ENCODE measurements around the gene TNNT2. TPM values are rescaled to one million over a fixed set of nuclear protein-coding genes. Genes with fewer than 3 reads are reported as not detected.

Gene TNNT2
- 0.39 TPM in 1 of 5 replicates, not detected in the others for total RNA-seq (2022; extraction: Qiagen RNA extraction)

DNA sequence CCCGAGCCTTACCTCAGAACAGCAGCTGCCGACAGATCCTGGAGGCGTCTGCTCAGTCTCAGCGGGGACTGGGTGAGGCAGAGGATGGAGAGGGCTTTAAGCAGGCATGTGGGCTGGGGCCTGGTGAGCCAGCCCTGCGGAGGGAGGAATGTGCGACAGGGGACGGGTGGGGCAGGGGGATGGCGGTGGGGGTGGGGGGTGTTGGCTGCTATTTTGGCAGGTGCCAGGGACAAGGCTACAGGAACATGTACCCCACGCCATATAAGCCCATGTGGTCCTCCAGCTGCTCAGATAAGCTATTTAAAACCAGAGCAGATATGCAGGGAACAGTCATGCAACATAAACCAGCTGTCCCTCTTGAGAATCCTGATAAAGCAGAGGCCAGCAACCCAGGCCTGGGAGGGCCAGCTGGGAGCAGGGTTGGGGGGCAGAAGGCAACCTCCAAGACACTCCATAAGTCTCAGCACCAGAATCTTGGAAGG lies at the start of gene TNNT2:
TSS of gene TNNT2 (minus strand) at position 70 of the 482 bp plus-strand sequence. CDS start 4,426 bp downstream, outside the sequence.

DNA sequence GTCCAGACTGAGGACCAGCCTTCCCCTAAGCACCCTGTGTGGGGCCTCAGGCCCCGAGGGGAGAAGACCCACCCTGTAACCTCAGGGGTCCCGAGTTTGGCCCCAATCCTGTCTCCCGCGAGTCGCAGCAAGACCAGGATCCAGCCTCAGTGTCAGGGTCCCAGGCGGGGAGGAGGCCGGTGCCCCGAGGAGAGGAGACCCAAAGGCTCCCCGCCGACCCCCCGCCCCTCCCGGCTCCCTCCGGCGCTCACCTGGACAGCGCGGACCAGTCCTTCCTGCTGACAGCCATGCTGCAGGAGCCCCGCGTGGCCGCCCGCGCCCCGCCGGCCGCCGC lies 21.5 kb upstream of the TNNT2 start, which contains the start of gene LAD1:
TSS of gene LAD1 (minus strand) at position 307 of the 334 bp plus-strand sequence. CDS start at position 289, 18 bp downstream.

Other genes starting within 250 kb of the TNNT2 start
- gene TMEM9, start 223.2 kb downstream of the TNNT2 start, total RNA-seq (2022; extraction: Qiagen RNA extraction), result 77.1 to 91.6 TPM (median 86.5 TPM) in 5 replicates
- 0.41 to 0.71 TPM (median 0.56 TPM) in 5 replicates for gene IGFN1, start 186.9 kb downstream of the TNNT2 start, total RNA-seq (2022; extraction: Qiagen RNA extraction)
- 0.02 to 0.08 TPM (median 0.05 TPM) in 3 of 5 replicates, not detected in the others for gene PKP1, start 94.2 kb downstream of the TNNT2 start, total RNA-seq (2022; extraction: Qiagen RNA extraction)
- gene LAD1, start 21.6 kb upstream of the TNNT2 start, total RNA-seq (2022; extraction: Qiagen RNA extraction), result 0.69 to 1.4 TPM (median 1.0 TPM) in 5 replicates
- not detected in 5 replicates for gene TNNI1, start 44.0 kb upstream of the TNNT2 start, total RNA-seq (2022; extraction: Qiagen RNA extraction)
- 91.1 to 175 TPM (median 155 TPM) in 5 replicates for gene PHLDA3, start 91.5 kb upstream of the TNNT2 start, total RNA-seq (2022; extraction: Qiagen RNA extraction)
- gene CSRP1, start 129.4 kb upstream of the TNNT2 start, total RNA-seq (2022; extraction: Qiagen RNA extraction), result 376 to 565 TPM (median 395 TPM) in 5 replicates
- gene NAV1, start 161.4 kb upstream of the TNNT2 start, total RNA-seq (2022; extraction: Qiagen RNA extraction), result 4.7 to 8.9 TPM (median 7.8 TPM) in 5 replicates